Measurements from ENCODE around the gene FAM174C. TPM values are rescaled to one million over a fixed set of nuclear protein-coding genes. Genes with fewer than 3 reads are reported as not detected.
A peak's percentile ranks its signal among the peaks of the same experiment; 100 is the strongest.
"Not testable (repeated sequence)": the region's sequence is repeated elsewhere in the genome, so short reads cannot be mapped to it uniquely, and the experiment has no call there.

The FAM174C gene
- total RNA-seq, 1 experiment from 2014 or later, result 110 TPM

DNA sequence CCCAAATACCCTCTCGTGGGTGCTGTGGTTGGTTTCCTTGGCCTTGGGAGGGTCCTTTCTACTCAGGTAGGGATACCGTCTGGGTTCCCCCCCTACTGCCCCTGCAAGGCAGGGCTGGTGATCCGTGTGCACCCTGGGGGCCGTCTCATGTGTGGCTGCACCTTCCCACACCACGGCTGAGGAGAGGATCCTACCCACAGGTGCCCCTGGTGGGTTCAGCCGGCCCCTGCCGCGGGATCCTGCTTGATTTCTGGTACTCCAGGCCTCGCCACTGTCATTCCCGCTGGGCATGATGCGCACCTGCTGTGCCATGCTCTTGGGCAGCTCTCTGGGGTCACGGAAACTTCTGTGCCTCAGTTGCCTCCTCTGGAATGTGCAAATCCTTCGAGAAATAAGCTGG is 41.1 kb downstream of the FAM174C start:
- Histone ChIP-seq H4K20me1 (ENCODE audit: low read length) (no peaks in the 10 kb centered on the region), H3K4me1 (ENCODE audit: insufficient read depth, low read length) (peaks cover 8% of the 10 kb centered on the region), H3K9me2 (replicated peaks; ENCODE audit: low read length) (no peaks in the 10 kb centered on the region), H3K9ac (ENCODE audit: low read length) (no peak overlapping the region), H3F3A (ENCODE audit: low read length, unreplicated experiment) (no peaks in the 10 kb centered on the region), H3K4me3 (ENCODE audit: low read length) (no peak overlapping the region), H3K27ac (ENCODE audit: low read length) (no peak overlapping the region), H3K4me2 (ENCODE audit: low read length) (0 out of 2 replicates have a peak overlapping the region, but pooled peaks have one; percentile 80), H2AFZ (ENCODE audit: low read length) (no peak overlapping the region), H3K79me2 (ENCODE audit: low read length) (no peaks in the 10 kb centered on the region), H3K36me3 (ENCODE audit: low read depth, low read length) (no peaks in the 10 kb centered on the region), H3K9me3 (ENCODE audit: low read length) (no peaks in the 10 kb centered on the region), H3K27me3 (ENCODE audit: low read length) (no peaks in the 10 kb centered on the region)
- intact Hi-C loops (cut with micrococcal nuclease), result no loop called here
- TF ChIP-seq EZH2 (IDR thresholded peaks at IDR 0.05; ENCODE audit: low read length, unreplicated experiment) (no peak), EZH2phosphoT487 (IDR thresholded peaks at IDR 0.05; ENCODE audit: borderline replicate concordance, low read length) (no peak), CTCF (conservative IDR thresholded peaks at IDR 0.05; ENCODE audit: low read depth, low read length) (no peak)
- no TSS peak for BruUV-seq (replicated peaks)
- POLR2A ChIA-PET (ENCODE audit: unreplicated experiment), result no interaction called here
- DNase-seq (no peak), ATAC-seq (no peak)
- CTCF ChIA-PET, result no interaction called here

DNA sequence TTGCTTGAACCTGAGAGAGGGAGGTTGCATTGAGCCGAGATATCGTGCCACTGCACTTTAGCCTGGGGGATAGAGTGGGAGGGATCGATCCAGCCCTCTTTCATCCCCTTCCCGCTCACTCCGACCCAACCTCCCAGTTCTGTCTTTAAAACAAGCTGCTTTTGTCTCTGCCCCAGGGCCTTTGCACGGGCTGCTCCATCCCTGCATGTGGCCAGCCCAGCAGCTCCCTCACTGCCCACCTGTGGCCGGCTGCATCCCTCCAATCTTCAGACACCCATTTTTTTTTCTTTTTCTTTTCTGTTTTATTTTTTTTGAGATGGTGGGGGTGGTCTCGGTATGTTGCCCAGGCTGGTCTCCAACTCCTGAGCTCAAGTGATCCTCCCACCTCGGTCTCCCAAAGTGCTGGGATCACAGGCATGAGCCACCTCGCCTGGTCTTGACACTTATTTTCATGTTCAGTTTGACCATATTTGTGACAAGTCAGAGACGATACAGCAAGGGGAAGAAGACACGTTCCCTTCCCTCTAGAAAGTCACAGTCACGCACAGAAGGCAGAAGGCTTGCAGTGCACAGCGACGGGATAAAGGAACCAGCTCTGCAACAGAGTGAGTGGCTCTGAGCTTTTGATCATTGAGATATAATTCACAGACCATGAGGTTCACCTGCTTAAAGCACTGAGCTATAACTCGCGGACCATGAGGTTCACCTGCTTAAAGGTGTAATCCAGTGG is 42.1 kb downstream of the FAM174C start:
- Histone ChIP-seq H3K9ac (ENCODE audit: low read length) (no peak overlapping the region), H4K20me1 (ENCODE audit: low read length) (no peaks in the 10 kb centered on the region), H3K79me2 (ENCODE audit: low read length) (no peaks in the 10 kb centered on the region), H3K27ac (ENCODE audit: low read length) (no peak overlapping the region), H3K4me1 (ENCODE audit: insufficient read depth, low read length) (peaks cover 8% of the 10 kb centered on the region), H3K4me3 (ENCODE audit: low read length) (no peak overlapping the region), H3K9me2 (replicated peaks; ENCODE audit: low read length) (no peaks in the 10 kb centered on the region), H3K27me3 (ENCODE audit: low read length) (no peaks in the 10 kb centered on the region), H3K4me2 (ENCODE audit: low read length) (no peak overlapping the region), H2AFZ (ENCODE audit: low read length) (no peak overlapping the region), H3F3A (ENCODE audit: low read length, unreplicated experiment) (no peaks in the 10 kb centered on the region), H3K36me3 (ENCODE audit: low read depth, low read length) (no peaks in the 10 kb centered on the region), H3K9me3 (ENCODE audit: low read length) (no peaks in the 10 kb centered on the region)
- no peak for TF ChIP-seq EZH2 (IDR thresholded peaks at IDR 0.05; ENCODE audit: low read length, unreplicated experiment)
- TF ChIP-seq EZH2phosphoT487 (IDR thresholded peaks at IDR 0.05; ENCODE audit: borderline replicate concordance, low read length), result no peak
- no peak for TF ChIP-seq CTCF (conservative IDR thresholded peaks at IDR 0.05; ENCODE audit: low read depth, low read length)
- POLR2A ChIA-PET (ENCODE audit: unreplicated experiment), result no interaction called here
- CTCF ChIA-PET, result no interaction called here
- BruUV-seq (replicated peaks), result no TSS peak
- ATAC-seq, result no peak
- intact Hi-C loops (cut with micrococcal nuclease), result no loop called here
- DNase-seq, result no peak

GRCh38 chr19:1318678-1319471 is 43.5 kb downstream of the FAM174C start:
- Histone ChIP-seq H3F3A (ENCODE audit: low read length, unreplicated experiment) (no peaks in the 10 kb centered on the region), H2AFZ (ENCODE audit: low read length) (no peak overlapping the region), H3K4me1 (ENCODE audit: insufficient read depth, low read length) (no peaks in the 10 kb centered on the region), H3K4me2 (ENCODE audit: low read length) (no peak overlapping the region), H3K9ac (ENCODE audit: low read length) (no peak overlapping the region), H3K79me2 (ENCODE audit: low read length) (no peaks in the 10 kb centered on the region), H4K20me1 (ENCODE audit: low read length) (no peaks in the 10 kb centered on the region), H3K4me3 (ENCODE audit: low read length) (no peak overlapping the region), H3K9me2 (replicated peaks; ENCODE audit: low read length) (no peaks in the 10 kb centered on the region), H3K27ac (ENCODE audit: low read length) (no peak overlapping the region), H3K27me3 (ENCODE audit: low read length) (no peaks in the 10 kb centered on the region), H3K36me3 (ENCODE audit: low read depth, low read length) (no peaks in the 10 kb centered on the region), H3K9me3 (ENCODE audit: low read length) (no peaks in the 10 kb centered on the region)
- intact Hi-C loops (cut with micrococcal nuclease), result no loop called here
- DNase-seq (no peak), ATAC-seq (no peak)
- CTCF ChIA-PET, result no interaction called here
- TF ChIP-seq CTCF (conservative IDR thresholded peaks at IDR 0.05; ENCODE audit: low read depth, low read length) (no peak), EZH2phosphoT487 (IDR thresholded peaks at IDR 0.05; ENCODE audit: borderline replicate concordance, low read length) (no peak), EZH2 (IDR thresholded peaks at IDR 0.05; ENCODE audit: low read length, unreplicated experiment) (no peak)
- no TSS peak for BruUV-seq (replicated peaks)
- POLR2A ChIA-PET (ENCODE audit: unreplicated experiment), result no interaction called here

DNA sequence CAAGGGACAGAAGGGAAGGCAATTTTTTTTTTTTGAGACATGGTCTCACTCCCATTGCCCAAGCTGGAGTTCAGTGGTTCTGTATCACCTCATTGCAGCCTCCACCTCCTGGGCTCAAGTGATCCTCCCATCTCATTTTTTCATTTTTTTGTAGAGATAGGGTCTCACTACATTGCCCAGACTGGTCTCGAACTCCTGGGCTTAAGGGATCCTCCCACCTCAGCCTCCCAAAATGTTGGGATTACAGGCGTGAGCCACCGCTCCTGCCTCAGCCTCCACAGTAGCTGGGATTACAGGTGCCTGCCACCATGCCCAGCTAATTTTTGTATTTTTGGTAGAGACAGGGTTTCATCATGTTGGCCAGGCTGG is 44.9 kb downstream of the FAM174C start:
- BruUV-seq (replicated peaks); H3K4me3 ChIP-seq (ENCODE audit: low read length); H3K9me3 ChIP-seq (ENCODE audit: low read length); H3K36me3 ChIP-seq (ENCODE audit: low read depth, low read length); H3F3A ChIP-seq (ENCODE audit: low read length, unreplicated experiment); H4K20me1 ChIP-seq (ENCODE audit: low read length); H3K4me1 ChIP-seq (ENCODE audit: insufficient read depth, low read length); ATAC-seq; intact Hi-C loops (cut with micrococcal nuclease); CTCF ChIA-PET; H3K9ac ChIP-seq (ENCODE audit: low read length); H3K27ac ChIP-seq (ENCODE audit: low read length); H3K9me2 ChIP-seq (replicated peaks; ENCODE audit: low read length); H3K27me3 ChIP-seq (ENCODE audit: low read length); H3K4me2 ChIP-seq (ENCODE audit: low read length); H3K79me2 ChIP-seq (ENCODE audit: low read length); POLR2A ChIA-PET (ENCODE audit: unreplicated experiment); DNase-seq; H2AFZ ChIP-seq (ENCODE audit: low read length): not testable (repeated sequence)
